ENCODE data around the gene PRELP. TPM values are rescaled to one million over a fixed set of nuclear protein-coding genes. Genes with fewer than 3 reads are reported as not detected.

Gene PRELP
- total and polyA plus RNA-seq, 2 donors (not counting 1 experiment from before 2014, with no cell fraction given): not detected

- H4K20me1 ChIP-seq (ENCODE audit: control insufficient read depth, insufficient read depth, low read length, poor library complexity, severe bottlenecking): no peaks in the 10 kb centered on the region
- no CpG with 5 or more reads among the region's 3 CpGs for WGBS (ENCODE audit: insufficient coverage)
- H3K9me3 ChIP-seq (ENCODE audit: control extremely low read depth in 1 of 3, control insufficient read depth in 2 of 3, insufficient read depth in 1 of 3, low read length in 2 of 3): no peaks in the 10 kb centered on the region
- intact Hi-C loops (cut with micrococcal nuclease): no loop called here
- no peaks in the 10 kb centered on the region for H3K27me3 ChIP-seq (replicated peaks in 1 of 4; ENCODE audit: control extremely low read depth in 1 of 4, control insufficient read depth in 3 of 4, insufficient read depth in 4 of 4, low read length in 3 of 4)
- peaks cover 15% of the 10 kb centered on the region for H3K27me3 Mint-ChIP-seq
- no peak overlapping the region for H3K27ac Mint-ChIP-seq
- H3K4me2 ChIP-seq (replicated peaks; ENCODE audit: low read depth, low read length, poor library complexity, severe bottlenecking): no peak overlapping the region
- no peak overlapping the region for H2AFZ ChIP-seq (ENCODE audit: insufficient read depth, low read depth, low read length, poor library complexity, severe bottlenecking)
- ATAC-seq (ENCODE audit: low read depth) (no peak), DNase-seq (no peak)
- H3K9ac ChIP-seq (ENCODE audit: low read length): no peak overlapping the region
- H3K36me3 ChIP-seq (replicated peaks in 1 of 2; ENCODE audit: control extremely low read depth in 1 of 2, control insufficient read depth in 1 of 2, extremely low read depth in 1 of 2, insufficient read depth in 2 of 2, low read length in 1 of 2): no peaks in the 10 kb centered on the region
- no peaks in the 10 kb centered on the region for H3K9me3 Mint-ChIP-seq (ENCODE audit: insufficient read depth)
- POLR2A ChIA-PET: no interaction called here
- H3K4me1 ChIP-seq (ENCODE audit: control insufficient read depth in 2 of 2, insufficient read depth in 2 of 2, low read length in 2 of 2): no peaks in the 10 kb centered on the region
- no peak for TF ChIP-seq CTCF (IDR thresholded peaks at IDR 0.05)
- no peak for TF ChIP-seq EZH2 (IDR thresholded peaks at IDR 0.05; ENCODE audit: borderline replicate concordance, insufficient read depth, low read depth, low read length, poor library complexity, severe bottlenecking)
- no peak overlapping the region for H3K4me3 ChIP-seq (ENCODE audit: control extremely low read depth in 1 of 5, extremely low read depth in 1 of 5, insufficient read depth in 1 of 5, low read depth in 2 of 5, low read length in 4 of 5)
- no peak overlapping the region for H3K4me3 Mint-ChIP-seq
- CTCF ChIA-PET: no interaction called here
- H3K27ac ChIP-seq (ENCODE audit: low read length in 2 of 2): no peak overlapping the region
- H3K4me1 Mint-ChIP-seq: no peaks in the 10 kb centered on the region
- no peaks in the 10 kb centered on the region for H3K79me2 ChIP-seq (ENCODE audit: control insufficient read depth, insufficient read depth, low read length)
Observed at GRCh38 chr1:203531063-203531462, 55.5 kb downstream of the PRELP start.

- Histone ChIP-seq H3K79me2 (ENCODE audit: control insufficient read depth, insufficient read depth, low read length) (no peaks in the 10 kb centered on the region), H3K4me3 (ENCODE audit: control extremely low read depth in 1 of 5, extremely low read depth in 1 of 5, insufficient read depth in 1 of 5, low read depth in 2 of 5, low read length in 4 of 5) (no peak overlapping the region), H3K9me3 (ENCODE audit: control extremely low read depth in 1 of 3, control insufficient read depth in 2 of 3, insufficient read depth in 1 of 3, low read length in 2 of 3) (no peaks in the 10 kb centered on the region), H3K9ac (ENCODE audit: low read length) (no peak overlapping the region), H3K27me3 (replicated peaks in 1 of 4; ENCODE audit: control extremely low read depth in 1 of 4, control insufficient read depth in 3 of 4, insufficient read depth in 4 of 4, low read length in 3 of 4) (no peaks in the 10 kb centered on the region), H3K4me2 (replicated peaks; ENCODE audit: low read depth, low read length, poor library complexity, severe bottlenecking) (no peak overlapping the region), H3K4me1 (ENCODE audit: control insufficient read depth in 2 of 2, insufficient read depth in 2 of 2, low read length in 2 of 2) (no peaks in the 10 kb centered on the region), H3K36me3 (replicated peaks in 1 of 2; ENCODE audit: control extremely low read depth in 1 of 2, control insufficient read depth in 1 of 2, extremely low read depth in 1 of 2, insufficient read depth in 2 of 2, low read length in 1 of 2) (no peaks in the 10 kb centered on the region), H3K27ac (ENCODE audit: low read length in 2 of 2) (no peak overlapping the region), H4K20me1 (ENCODE audit: control insufficient read depth, insufficient read depth, low read length, poor library complexity, severe bottlenecking) (no peaks in the 10 kb centered on the region), H2AFZ (ENCODE audit: insufficient read depth, low read depth, low read length, poor library complexity, severe bottlenecking) (no peak overlapping the region)
- intact Hi-C loops (cut with micrococcal nuclease): no loop called here
- DNase-seq (no peak), ATAC-seq (ENCODE audit: low read depth) (no peak)
- Mint-ChIP-seq H3K4me3 (no peak overlapping the region), H3K4me1 (no peaks in the 10 kb centered on the region), H3K27ac (no peak overlapping the region), H3K27me3 (peaks cover 19% of the 10 kb centered on the region), H3K9me3 (ENCODE audit: insufficient read depth) (no peaks in the 10 kb centered on the region)
- CTCF ChIA-PET: no interaction called here
- no peak for TF ChIP-seq EZH2 (IDR thresholded peaks at IDR 0.05; ENCODE audit: borderline replicate concordance, insufficient read depth, low read depth, low read length, poor library complexity, severe bottlenecking)
- TF ChIP-seq CTCF (IDR thresholded peaks at IDR 0.05): no peak
- POLR2A ChIA-PET: no interaction called here
Observed at GRCh38 chr1:203534012-203534411, 58.4 kb downstream of the PRELP start.

Measured in B cell (primary cell).